Fibroblast of mammary gland (primary cell): ENCODE data around the gene GOLGA8M.
"Not testable (repeated sequence)": the region's sequence is repeated elsewhere in the genome, so short reads cannot be mapped to it uniquely, and the experiment has no call there.

Experiments used
- DNase-seq: peaks from one replicate; pipeline ENCODE4 v3.0.0-alpha.2; 2010; ENCODE audit warnings: low read depth
- H3K4me3 ChIP-seq: 2 replicates; pipeline ENCODE4 v1.5.1; 2011; ENCODE audit warnings: low read depth, mild to moderate bottlenecking, low read length, moderate library complexity; ENCODE audit not compliant: control insufficient read depth
- CTCF ChIP-seq: conservative IDR thresholded peaks from 2 replicates; pipeline ENCODE4 v1.5.1; 2011; ENCODE audit warnings: low read depth, low read length, inconsistent platforms; ENCODE audit not compliant: control insufficient read depth, insufficient read depth

The GOLGA8M gene, protein sequence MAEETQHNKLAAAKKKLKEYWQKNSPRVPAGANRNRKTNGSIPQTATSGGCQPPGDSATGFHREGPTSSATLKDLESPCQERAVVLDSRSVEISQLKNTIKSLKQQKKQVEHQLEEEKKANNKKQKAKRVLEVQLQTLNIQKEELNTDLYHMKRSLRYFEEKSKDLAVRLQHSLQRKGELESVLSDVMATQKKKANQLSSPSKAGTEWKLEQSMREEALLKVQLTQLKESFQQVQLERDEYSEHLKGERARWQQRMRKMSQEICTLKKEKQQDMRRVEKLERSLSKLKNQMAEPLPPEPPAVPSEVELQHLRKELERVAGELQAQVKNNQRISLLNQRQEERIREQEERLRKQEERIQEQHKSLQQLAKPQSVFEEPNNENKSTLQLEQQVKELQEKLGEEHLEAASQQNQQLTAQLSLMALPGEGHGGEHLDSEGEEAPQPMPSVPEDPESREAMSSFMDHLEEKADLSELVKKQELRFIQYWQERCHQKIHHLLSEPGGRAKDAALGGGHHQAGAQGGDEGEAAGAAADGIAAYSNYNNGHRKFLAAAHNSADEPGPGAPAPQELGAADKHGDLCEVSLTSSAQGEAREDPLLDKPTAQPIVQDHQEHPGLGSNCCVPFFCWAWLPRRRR

GRCh38 chr15:28712270-28712669, at the start of gene GOLGA8M:
Gene GOLGA8M (minus strand): TSS chr15:28712421. CDS start chr15:28712323, 98 bp downstream.
- not testable (repeated sequence) for DNase-seq

GRCh38 chr15:28742890-28743289, 30.7 kb upstream of the GOLGA8M start:
- H3K4me3 ChIP-seq, DNase-seq: not testable (repeated sequence)

More at GRCh38 chr15:28712270-28712669, at the start of gene GOLGA8M:
- H3K4me3 ChIP-seq, result not testable (repeated sequence)

DNA sequence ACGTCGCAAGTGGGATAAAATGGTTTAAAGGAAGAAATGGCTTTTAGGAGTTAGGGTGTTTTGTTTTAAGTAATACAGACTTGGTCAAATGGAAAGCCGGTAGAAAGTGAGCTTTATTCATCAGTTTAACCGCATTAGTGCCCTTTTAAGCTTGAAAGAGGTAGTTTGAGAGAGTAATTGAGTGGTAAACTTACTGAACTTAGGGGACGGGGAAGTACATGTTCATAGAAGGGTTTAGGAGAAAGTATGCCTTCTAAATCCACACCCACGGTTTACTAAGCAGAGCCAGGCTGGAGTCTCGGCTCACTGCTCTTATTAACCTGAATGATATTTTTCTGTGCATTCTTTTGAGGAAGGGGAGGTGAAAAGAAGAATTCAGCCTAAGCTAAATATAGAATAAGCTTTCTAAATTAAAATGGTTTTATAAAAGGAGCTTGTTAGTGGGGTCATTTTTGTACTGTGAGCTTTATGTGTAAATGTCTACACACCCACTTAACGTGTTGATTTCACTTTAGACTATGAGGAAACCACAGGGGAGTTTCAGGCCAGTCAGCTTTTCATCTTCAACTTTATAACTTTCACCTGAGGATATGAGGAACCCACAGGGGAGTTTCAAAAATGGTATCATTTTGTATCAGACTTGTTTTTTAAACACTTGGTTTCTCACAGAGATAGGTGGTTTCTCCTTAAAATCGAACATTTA, 26.5 kb upstream of the GOLGA8M start:
- DNase-seq, result not testable (repeated sequence)
- peak overlapping the region; percentile 34 for H3K4me3 ChIP-seq

GRCh38 chr15:28738200-28738561, 26.0 kb upstream of the GOLGA8M start:
- DNase-seq, result not testable (repeated sequence)
- H3K4me3 ChIP-seq, result peak overlapping the region; percentile 34

- peak; percentile 8 for DNase-seq
- H3K4me3 ChIP-seq, result peak overlapping the region; percentile 33
Measured at GRCh38 chr15:28737521-28738199, 25.4 kb upstream of the GOLGA8M start.

DNA sequence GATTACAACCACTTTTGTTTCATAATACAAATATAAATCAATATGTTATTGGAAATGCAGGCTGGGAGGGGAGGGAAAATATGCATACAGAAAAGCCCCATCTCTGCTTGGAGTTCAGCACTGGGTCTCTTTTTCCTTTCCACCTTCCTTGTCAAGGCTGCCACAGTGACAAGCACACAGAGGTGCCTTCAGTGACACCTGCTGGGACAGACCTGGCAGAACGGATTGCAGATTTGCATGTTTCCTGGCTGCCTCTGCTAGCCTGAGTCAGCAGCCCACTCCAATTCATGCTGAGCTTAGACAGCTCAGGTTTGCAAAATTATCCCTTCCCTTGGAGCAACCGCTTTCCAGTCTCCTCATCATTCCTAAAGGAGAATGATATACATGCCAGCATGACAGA, 15.8 kb upstream of the GOLGA8M start:
- H3K4me3 ChIP-seq, result not testable (repeated sequence)
- DNase-seq, result peak; percentile 2

DNA sequence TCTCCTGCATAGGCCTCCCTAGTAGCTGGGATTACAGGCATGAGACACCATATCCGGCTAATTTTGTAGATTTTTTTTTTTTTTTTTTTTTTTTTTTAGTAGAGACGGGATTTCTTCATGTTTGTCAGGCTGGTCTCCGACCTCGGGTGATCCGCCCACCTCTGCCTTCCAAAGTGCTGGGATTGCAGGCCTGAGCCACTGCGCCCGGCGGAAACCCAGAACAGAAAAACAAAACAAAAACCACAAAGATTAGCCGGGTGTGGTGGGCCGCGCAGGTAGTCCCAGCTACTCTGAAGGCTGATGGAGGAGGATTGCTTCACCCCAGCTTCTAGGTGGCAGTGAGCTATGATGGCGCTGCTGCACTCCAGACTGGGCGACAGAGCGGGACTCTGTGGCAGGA, 14.8 kb upstream of the GOLGA8M start:
- DNase-seq, H3K4me3 ChIP-seq: not testable (repeated sequence)

DNA sequence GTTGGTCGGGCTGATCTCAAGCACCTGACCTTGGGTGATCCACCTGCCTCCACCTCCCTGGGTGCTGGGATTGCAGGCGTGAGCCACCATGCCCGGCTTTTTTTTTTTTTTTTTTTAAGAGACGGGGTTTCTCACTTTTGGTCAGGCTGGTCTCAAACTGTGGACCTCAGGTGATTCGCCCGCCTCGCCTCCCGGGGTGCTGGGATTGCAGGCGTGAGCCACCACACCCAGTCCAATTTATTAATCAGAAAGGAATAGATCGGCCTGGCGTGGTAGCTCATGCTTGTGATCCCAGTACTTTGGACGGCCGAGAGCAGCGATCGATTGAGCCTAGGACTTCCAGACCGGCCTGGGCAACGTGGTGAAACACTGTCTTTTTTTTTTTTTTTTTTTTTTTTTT, 13.9 kb upstream of the GOLGA8M start:
- no peak for TF ChIP-seq CTCF
- no peak for DNase-seq
- no peak overlapping the region for H3K4me3 ChIP-seq

- no peak for DNase-seq
- TF ChIP-seq CTCF, result no peak
Measured at GRCh38 chr15:28725556-28725955, 13.3 kb upstream of the GOLGA8M start.

GRCh38 chr15:28723986-28724385, 11.8 kb upstream of the GOLGA8M start:
- DNase-seq, result not testable (repeated sequence)

More at GRCh38 chr15:28725556-28725955, 13.3 kb upstream of the GOLGA8M start:
- no peak overlapping the region for H3K4me3 ChIP-seq

GRCh38 chr15:28719626-28720025, 7.4 kb upstream of the GOLGA8M start:
- not testable (repeated sequence) for DNase-seq

More at GRCh38 chr15:28723986-28724385, 11.8 kb upstream of the GOLGA8M start:
- H3K4me3 ChIP-seq, result not testable (repeated sequence)

GRCh38 chr15:28718576-28718975, 6.4 kb upstream of the GOLGA8M start:
- DNase-seq, H3K4me3 ChIP-seq: not testable (repeated sequence)

More at GRCh38 chr15:28719626-28720025, 7.4 kb upstream of the GOLGA8M start:
- H3K4me3 ChIP-seq, result not testable (repeated sequence)

- H3K4me3 ChIP-seq, DNase-seq: not testable (repeated sequence)
Measured at GRCh38 chr15:28714176-28714575, 2.0 kb upstream of the GOLGA8M start.

- not testable (repeated sequence) for DNase-seq, H3K4me3 ChIP-seq
Measured at GRCh38 chr15:28703927-28704326, 8.3 kb downstream of the GOLGA8M start.

GRCh38 chr15:28702427-28702826, 9.8 kb downstream of the GOLGA8M start:
- DNase-seq, H3K4me3 ChIP-seq: not testable (repeated sequence)
